Naive thymus-derived CD8-positive, alpha-beta T cell (primary cell): ENCODE measurements around the gene TBX1. TPM values are rescaled to one million over a fixed set of nuclear protein-coding genes. Genes with fewer than 3 reads are reported as not detected.

ENCODE experiments used
- ATAC-seq, 2 donors: fragments of 150-1000 bp; cut with Tn5 transposase in 1 of 2; sonication (Bioruptor Pico), chemical (Tn5 transposase) in 1 of 2; 1 replicate in 1 of 2; 2 replicates in 1 of 2; pipeline ENCODE4 v1.10.0; 2021; ENCODE audit warnings: mild to moderate bottlenecking in 2 of 2, moderate library complexity in 2 of 2
- POLR2A ChIA-PET: fragments of 350-600 bp; sonication (Branson Sonifier 250); formaldehyde crosslinking; loops from one replicate; lab custom pipeline; 2021; ENCODE audit warnings: antibody characterized with exemption; lab: Charles Lee
- DNase-seq, 10 donors: peaks; one replicate each; pipeline versions ENCODE4 v3.0.0 to v3.0.0-alpha.2; 2020 to 2022
- H3K27ac Mint-ChIP-seq, 10 donors: one replicate each; pipeline ENCODE4 v1.8.0; 2020 to 2022; ENCODE audit warnings: mild to moderate bottlenecking in 10 of 10, mixed read lengths in 10 of 10, moderate library complexity in 4 of 10, inconsistent platforms in 1 of 10
- H3K27me3 Mint-ChIP-seq, 5 donors: one replicate each; pipeline ENCODE4 v1.8.0; 2021 to 2022; ENCODE audit warnings: mixed read lengths in 5 of 5
- H3K36me3 Mint-ChIP-seq, 3 donors: one replicate each; pipeline ENCODE4 v1.8.0; 2020 to 2022; ENCODE audit warnings: mixed read lengths in 3 of 3, mild to moderate bottlenecking in 2 of 3, inconsistent platforms in 1 of 3
- H3K4me1 Mint-ChIP-seq, 4 donors: one replicate each; pipeline ENCODE4 v1.8.0; 2021 to 2022; ENCODE audit warnings: mixed read lengths in 4 of 4
- H3K4me3 Mint-ChIP-seq, 10 donors: one replicate each; pipeline ENCODE4 v1.8.0; 2020 to 2022; ENCODE audit warnings: mild to moderate bottlenecking in 10 of 10, mixed read lengths in 10 of 10, moderate library complexity in 6 of 10, inconsistent platforms in 1 of 10
- H3K9me3 Mint-ChIP-seq, 9 donors: one replicate each; pipeline ENCODE4 v1.8.0; 2020 to 2022; ENCODE audit warnings: mixed read lengths in 9 of 9, mild to moderate bottlenecking in 3 of 9, inconsistent platforms in 1 of 9, moderate library complexity in 1 of 9
- polyA plus RNA-seq, 3 donors: library from polyadenylated mRNA; unstranded; fragments of 300-500 nt; fragmentation: Illumina TruSeq; gene quantifications; one replicate each; pipeline ENCODE4 v1.2.3, GENCODE V29; 2021
- total RNA-seq, 8 experiments: library from RNA in 2 of 8; stranded (reverse) in 2 of 8; gene quantifications; one replicate each; pipeline ENCODE4 v1.2.3 and lab custom pipeline; 2021 to 2026

The TBX1 gene
- total and polyA plus RNA-seq, 5 experiments from 2014 or later = not detected

DNA sequence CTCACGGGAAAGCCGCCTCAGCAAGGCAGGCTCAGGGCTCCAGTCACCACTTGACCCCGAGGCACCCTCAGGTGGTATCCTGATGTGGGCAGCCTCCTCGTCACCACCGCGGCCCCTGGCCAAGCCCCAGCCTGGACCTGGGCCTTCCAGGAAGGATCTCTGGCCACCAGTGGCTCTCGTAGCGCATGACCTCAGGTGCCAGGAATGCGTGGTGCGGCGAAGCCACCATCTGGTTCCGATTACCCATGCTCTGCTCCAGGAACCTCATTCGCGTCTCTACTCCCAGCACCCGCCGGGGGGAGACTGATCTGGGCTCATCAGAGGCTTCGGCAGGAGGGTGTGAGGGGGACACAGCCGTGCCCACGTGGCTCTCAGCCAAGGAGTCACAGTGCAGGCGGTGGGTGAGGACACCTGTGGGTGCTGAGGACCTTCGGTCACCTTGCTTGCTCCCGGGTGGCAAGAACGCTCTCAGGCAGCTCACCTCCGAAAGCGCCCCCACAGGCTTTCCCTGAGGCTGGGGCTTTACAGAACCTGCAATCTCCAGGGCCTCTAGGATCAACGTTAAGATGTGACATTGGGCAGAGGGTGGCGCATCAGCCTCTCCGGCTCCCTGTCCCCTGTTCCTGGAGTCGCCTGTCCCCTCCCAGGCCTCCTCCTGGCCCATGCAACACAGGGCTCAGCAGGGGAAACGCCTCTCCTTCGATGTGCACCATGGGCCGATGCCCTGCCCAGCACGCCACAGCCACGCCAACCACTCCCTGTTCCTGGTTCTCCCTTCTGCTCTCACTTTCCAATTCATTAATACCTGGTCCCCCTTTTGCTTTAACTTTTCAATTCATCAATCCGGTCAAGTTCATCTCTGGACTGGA, 39.0 kb downstream of the TBX1 start:
- DNase-seq (peak in 1 of 10 donors; percentile 23), ATAC-seq (no peak)
- Mint-ChIP-seq H3K9me3 (peaks cover 0 to under 1% (median 0%) of the 10 kb centered on the region in 9 donors), H3K4me1 (peaks cover 0 to 15% (median 10%) of the 10 kb centered on the region in 4 donors), H3K27me3 (no peaks in the 10 kb centered on the region), H3K36me3 (peaks cover 0 to 23% (median 12%) of the 10 kb centered on the region in 3 donors), H3K27ac (no peak overlapping the region), H3K4me3 (no peak overlapping the region)
- POLR2A ChIA-PET = no interaction called here

DNA sequence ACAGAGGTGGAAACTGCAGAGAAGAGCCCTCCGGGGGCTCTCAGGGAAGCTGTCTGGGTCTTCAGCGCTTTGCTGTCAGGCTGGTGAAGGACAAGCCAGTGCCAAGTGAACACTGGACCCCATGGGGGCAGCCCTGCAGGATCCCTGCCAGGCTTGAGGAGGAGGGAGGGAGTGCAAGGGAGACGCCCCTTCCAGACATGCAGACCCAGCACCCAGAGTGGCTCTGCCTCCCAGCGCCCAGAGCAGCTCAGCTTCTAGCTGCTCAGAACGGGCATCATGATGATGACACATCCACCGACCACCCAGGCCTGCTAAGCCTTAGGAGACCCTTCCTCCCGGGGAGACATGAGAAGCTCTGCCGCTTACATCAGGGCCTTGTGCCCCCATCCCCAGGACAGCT, 39.7 kb downstream of the TBX1 start:
- Mint-ChIP-seq H3K36me3 (peaks cover 0 to 23% (median 8%) of the 10 kb centered on the region in 3 donors), H3K4me3 (no peak overlapping the region)
- POLR2A ChIA-PET = no interaction called here

DNA sequence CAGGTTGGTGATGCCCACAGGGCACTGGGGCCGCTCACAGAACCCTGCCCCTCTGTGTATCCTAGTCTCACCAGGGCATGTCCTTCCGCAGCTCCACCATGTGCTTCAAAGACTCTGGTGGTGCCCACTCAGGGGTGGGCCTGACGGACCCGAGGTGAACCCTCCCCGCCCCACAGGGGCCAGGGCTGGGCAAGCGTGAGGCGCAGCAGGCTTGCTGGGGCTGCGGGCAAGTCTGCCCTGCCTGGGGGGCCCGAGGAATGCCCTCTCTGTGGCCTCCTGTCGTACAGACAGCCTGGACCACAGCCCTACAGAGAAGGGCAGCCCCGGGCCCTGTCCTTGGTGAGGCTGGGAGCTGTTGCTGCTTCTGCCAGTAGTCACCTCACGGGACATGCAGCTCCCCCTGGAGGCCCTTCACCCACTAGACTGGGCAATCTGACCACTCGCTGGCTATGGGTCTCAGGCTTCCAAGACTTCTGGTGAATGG, 40.2 kb downstream of the TBX1 start:
- Mint-ChIP-seq H3K27ac (no peak overlapping the region), H3K9me3 (no peaks in the 10 kb centered on the region), H3K4me1 (peaks cover 0 to 6% (median 4%) of the 10 kb centered on the region in 4 donors), H3K36me3 (peaks cover 0 to 23% (median 5%) of the 10 kb centered on the region in 3 donors), H3K4me3 (no peak overlapping the region), H3K27me3 (no peaks in the 10 kb centered on the region)
- no peak for DNase-seq
- ATAC-seq = no peak
- POLR2A ChIA-PET = no interaction called here

More for the DNA sequence above, 39.7 kb downstream of the TBX1 start:
- DNase-seq (no peak), ATAC-seq (no peak)
- Mint-ChIP-seq H3K4me1 (peaks cover 0 to 10% (median 6%) of the 10 kb centered on the region in 4 donors), H3K27me3 (no peaks in the 10 kb centered on the region), H3K27ac (no peak overlapping the region), H3K9me3 (no peaks in the 10 kb centered on the region)

DNA sequence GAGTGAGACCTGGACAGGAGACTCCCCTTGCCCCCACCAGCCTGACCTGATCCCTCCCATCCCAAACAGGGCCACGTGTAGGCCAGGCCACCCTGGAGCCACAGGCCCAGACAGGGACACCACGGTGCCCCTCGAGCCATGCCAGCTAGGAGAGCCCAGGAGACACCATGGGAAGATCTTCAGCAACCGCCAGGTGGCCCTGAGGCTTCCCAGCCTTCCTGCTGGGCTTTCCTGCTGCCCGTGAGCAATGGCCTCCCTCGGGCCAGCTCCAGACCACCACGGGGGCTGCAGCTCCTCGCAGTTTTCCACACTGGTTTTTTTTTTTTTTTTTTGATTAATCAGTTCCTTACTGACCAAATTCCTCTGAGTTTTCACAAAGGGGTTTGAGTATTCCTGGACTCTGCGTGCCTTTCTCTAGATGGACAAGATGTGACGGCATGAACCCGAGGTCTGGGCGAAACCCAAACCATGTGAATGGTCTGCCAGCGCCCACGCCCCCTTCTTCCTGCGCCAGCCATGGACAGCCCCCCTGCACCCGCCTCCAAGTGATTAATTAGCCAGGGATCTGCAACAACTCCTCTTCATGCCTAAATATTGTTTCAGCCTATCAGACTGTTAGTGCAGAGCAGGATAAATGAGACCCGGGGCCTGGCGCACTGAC, 40.9 kb downstream of the TBX1 start:
- Mint-ChIP-seq H3K4me3 (no peak overlapping the region), H3K27me3 (no peaks in the 10 kb centered on the region), H3K9me3 (no peaks in the 10 kb centered on the region), H3K27ac (no peak overlapping the region), H3K4me1 (peaks cover 0 to 5% (median 3%) of the 10 kb centered on the region in 4 donors), H3K36me3 (peaks cover 0 to 23% (median 5%) of the 10 kb centered on the region in 3 donors)
- POLR2A ChIA-PET = no interaction called here
- DNase-seq (peak in 1 of 10 donors; percentile 21), ATAC-seq (no peak)

DNA sequence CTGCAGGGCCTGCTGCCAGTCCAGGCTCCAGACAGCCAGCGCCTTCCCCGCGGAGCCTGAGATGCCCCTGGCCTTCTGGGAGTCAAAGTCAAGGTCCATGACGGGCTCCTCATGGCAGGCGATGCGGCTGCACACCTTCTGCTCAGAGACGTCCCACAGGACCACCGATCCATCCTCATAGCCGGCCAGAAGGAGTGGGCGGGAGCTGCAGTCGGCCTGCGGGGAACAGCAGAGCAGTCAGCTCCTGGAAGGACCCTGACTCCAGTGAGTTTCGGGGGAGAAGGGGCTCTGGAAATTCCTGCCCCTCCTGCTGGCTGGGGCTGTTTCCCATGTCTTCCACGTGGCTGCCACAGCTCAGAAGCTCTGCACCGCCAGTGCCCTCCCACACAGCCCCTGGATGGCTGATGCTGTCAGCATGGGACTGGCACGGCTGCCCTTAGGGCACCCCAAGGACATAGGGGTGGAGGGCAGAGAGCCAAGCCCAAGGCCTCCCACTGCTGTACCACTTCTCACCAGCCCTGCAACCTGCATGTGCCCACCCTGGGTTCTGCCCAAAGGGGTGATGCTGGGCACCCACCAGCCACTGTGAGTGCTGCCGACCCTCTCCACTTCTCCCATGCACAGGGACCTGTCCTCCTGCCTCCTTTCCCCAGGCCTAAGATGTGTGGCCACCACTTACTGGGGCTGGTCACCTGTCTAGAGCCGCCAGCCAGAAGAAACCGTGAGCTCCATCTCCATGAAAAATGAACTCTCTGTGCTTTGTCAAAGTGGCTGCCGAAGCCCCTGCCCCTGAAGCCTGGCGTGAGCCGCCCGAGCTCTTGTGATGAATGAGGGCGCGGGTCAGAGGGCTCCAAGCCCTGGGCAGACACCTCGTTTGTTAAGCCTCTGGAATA, 41.7 kb downstream of the TBX1 start:
- Mint-ChIP-seq H3K9me3 (no peaks in the 10 kb centered on the region), H3K4me1 (peaks cover 0 to 3% (median 0%) of the 10 kb centered on the region in 4 donors), H3K36me3 (peaks cover 0 to 21% (median 5%) of the 10 kb centered on the region in 3 donors), H3K27ac (no peak overlapping the region), H3K27me3 (no peaks in the 10 kb centered on the region), H3K4me3 (no peak overlapping the region)
- no peak for ATAC-seq
- POLR2A ChIA-PET = no interaction called here
- peak in 1 of 10 donors; percentile 59 for DNase-seq

DNA sequence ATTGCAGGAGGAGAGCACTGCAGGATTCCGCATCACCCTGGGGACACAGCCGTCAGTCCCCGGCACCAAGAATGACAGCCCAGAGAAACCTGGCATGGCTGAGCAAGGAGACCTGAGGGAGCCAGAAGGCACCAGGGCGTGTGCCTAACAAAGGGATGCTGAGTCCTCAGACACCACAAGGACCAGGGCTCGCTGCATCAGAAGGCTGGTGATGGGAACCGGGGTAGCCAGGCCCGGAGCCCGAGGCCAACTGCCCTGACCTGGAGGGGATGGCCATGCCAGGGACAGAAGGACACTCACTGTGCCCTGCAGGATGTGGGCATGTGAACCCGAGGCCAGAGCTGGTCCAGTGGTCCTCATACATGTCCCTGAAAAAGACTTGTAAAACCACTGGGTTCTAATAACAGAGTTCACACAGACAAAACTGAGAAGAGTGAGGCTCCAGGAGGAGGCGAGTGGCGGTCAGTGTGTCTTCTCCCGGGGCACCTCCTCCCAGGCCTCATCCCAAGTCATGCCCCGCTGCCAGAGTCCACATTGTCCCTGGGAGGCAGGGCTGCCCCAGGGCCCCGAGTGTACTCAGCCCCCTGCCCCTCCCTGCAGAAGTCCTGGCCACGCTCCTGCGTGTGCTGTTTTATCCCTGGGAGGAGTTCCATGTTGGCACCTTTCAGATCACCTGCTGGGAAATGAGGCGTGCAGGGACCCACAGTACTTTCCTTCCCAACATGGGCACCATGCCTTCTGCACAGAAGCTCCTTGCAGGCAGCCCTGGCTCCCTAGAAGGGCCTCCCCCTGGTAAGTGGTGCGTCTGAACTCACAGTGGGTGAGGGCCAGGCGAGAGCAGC, 42.5 kb downstream of the TBX1 start:
- POLR2A ChIA-PET = no interaction called here
- H3K4me3 Mint-ChIP-seq = no peak overlapping the region

DNA sequence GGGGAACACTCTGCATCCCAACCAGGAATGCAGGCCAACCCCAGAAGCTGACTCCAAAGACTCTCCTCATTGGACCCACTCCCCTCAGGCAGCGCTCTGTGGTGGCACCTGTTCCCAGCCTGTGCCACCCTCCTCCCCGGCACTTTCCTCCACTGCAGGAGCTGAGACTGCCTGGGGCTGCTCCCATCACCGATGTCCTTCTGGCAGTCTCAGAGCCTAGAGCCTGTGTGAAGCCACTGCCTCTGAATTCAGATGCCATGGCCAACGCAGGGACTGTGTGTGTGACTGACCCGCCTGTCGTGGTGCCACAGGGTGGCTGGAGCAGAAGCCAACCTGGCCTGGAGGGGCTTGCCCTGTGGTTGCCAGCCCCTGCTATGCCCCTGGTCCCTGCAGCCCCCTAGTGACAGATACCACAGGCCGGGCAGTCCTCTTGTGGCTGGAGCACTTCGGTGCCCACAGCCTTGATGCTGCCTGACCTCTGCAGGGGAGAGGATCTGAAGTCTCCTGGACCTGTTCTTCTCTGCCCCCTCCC, 43.2 kb downstream of the TBX1 start:
- H3K4me3 Mint-ChIP-seq = no peak overlapping the region
- peak in 1 of 10 donors; percentile 38 for DNase-seq
- no peaks in the 10 kb centered on the region for H3K27me3 Mint-ChIP-seq
- ATAC-seq = no peak
- POLR2A ChIA-PET = no interaction called here
- peaks cover 0 to 24% (median 5%) of the 10 kb centered on the region in 3 donors for H3K36me3 Mint-ChIP-seq
- peaks cover 0 to 3% (median 0%) of the 10 kb centered on the region in 4 donors for H3K4me1 Mint-ChIP-seq
- no peaks in the 10 kb centered on the region for H3K9me3 Mint-ChIP-seq
- H3K27ac Mint-ChIP-seq = no peak overlapping the region

More for the DNA sequence above, 42.5 kb downstream of the TBX1 start:
- Mint-ChIP-seq H3K27ac (no peak overlapping the region), H3K4me1 (peaks cover 0 to 3% (median 0%) of the 10 kb centered on the region in 4 donors), H3K36me3 (peaks cover 0 to 24% (median 5%) of the 10 kb centered on the region in 3 donors), H3K27me3 (no peaks in the 10 kb centered on the region), H3K9me3 (no peaks in the 10 kb centered on the region)
- DNase-seq = peak in 1 of 10 donors; percentile 53
- ATAC-seq = no peak

DNA sequence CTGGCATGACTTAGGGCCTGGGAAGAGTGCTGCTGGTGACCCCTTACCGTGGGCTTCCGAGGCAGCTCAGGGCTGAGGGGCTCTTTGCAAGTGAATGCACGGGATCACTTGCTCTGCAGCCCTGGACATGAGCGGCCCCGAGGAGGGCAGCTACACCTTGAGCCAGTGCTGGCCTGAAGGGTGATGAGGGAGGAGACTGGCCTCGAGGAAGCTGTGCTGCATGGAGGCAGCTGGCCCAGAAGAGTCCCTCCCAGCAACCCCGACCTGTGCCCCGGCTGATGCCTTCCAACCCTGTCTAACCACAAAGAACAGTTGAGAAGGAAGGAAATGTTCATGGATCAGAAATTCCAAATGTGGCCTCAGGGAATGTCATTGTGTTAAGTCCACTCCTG, 45.2 kb downstream of the TBX1 start:
- DNase-seq (peak in 1 of 10 donors; percentile 22), ATAC-seq (no peak)
- no peaks in the 10 kb centered on the region for H3K27me3 Mint-ChIP-seq
- H3K4me3 Mint-ChIP-seq = no peak overlapping the region
- no peaks in the 10 kb centered on the region for H3K9me3 Mint-ChIP-seq
- POLR2A ChIA-PET = no interaction called here
- no peak overlapping the region for H3K27ac Mint-ChIP-seq
- H3K4me1 Mint-ChIP-seq = peaks cover 3 to 9% (median 6%) of the 10 kb centered on the region in 4 donors
- peaks cover 0 to 22% (median 5%) of the 10 kb centered on the region in 3 donors for H3K36me3 Mint-ChIP-seq

DNA sequence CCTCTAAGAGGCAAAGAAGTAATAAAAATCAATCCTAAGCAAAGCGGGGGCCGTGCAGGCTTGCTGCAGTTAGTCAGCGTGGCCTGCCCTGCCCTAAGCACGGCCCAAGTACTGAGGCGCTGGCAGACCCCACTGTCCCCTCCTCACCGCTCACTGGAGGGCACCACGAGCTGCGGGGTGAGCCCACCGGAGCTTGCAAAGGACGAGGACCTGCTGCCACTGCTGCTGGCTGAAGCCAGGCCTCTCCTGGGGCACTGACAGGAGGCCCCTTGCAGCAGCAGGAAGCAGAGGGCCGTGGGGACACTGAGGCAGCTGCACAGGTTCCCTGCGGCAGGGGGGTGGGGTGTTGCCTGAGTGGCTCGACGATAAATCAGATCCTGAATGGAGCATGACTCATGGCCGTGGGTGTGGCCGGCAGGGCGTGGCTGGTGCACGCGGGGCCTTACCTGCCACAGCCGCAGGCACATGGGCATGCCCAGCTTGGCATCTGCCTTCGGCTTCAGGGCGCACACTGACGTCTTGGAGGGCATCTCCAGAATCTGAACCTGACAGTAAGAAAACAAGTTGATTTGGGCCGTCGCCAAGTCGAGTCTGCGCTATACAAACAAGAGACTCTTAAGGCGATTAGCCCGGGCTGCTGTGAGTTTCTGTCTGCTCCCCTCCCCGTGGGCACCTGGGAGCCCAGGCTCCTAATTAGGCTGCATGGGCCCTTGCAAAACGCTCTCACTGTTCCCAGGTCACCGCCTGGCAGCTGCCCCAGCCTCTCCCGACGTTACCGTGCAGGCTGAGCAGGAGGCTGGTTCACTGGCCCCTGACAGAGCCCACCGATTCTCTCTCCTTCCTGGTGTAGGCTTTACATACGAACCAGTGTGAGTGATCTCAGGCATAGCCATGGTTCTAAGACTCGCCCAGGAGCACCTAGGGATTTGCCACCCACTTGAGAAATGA, 45.9 kb downstream of the TBX1 start:
- POLR2A ChIA-PET = no interaction called here
- H3K9me3 Mint-ChIP-seq = no peaks in the 10 kb centered on the region
- H3K27me3 Mint-ChIP-seq = no peaks in the 10 kb centered on the region
- no peak overlapping the region for H3K27ac Mint-ChIP-seq
- H3K36me3 Mint-ChIP-seq = peaks cover 0 to 21% (median 5%) of the 10 kb centered on the region in 3 donors
- ATAC-seq (no peak), DNase-seq (peak in 1 of 10 donors; percentile 48)
- H3K4me1 Mint-ChIP-seq = peaks cover 7 to 16% (median 10%) of the 10 kb centered on the region in 4 donors
- no peak overlapping the region for H3K4me3 Mint-ChIP-seq

DNA sequence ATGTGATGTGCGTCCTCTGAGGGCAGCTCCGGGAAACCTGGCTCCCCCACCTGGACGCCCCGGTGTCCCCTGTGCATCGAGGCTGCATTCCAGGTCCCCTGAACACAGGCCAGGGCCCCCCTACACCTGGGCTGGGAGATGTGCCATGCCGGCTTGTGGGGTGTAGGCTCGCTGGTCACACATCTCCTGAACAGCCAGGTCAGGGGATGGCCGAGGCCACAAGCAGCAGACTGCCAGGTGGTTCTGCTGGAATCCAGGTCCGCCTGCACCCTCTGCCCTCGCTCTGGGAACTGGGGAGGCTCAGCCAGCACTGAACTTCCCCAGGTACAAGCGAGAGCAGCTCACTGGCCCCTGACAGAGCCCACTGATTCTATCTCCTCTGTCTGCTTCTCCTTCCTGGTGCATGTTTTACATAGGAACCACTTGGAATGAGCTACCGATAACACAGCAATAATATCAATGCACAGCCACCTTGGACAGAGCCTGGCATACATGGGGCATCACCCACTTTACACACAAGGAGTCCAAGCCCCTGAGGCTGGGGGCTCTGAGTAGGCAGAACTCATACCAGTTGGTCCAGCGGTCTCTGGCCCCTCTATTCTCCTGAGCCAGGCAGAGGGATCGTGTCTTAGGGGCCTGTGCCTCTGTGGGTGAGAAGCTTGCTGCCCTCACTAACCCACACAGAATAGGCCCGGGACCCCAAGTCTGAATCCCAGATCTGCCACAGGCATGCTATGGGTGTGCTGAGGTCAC, 46.8 kb downstream of the TBX1 start:
- H3K9me3 Mint-ChIP-seq = no peaks in the 10 kb centered on the region
- H3K4me3 Mint-ChIP-seq = no peak overlapping the region
- POLR2A ChIA-PET = no interaction called here
- no peaks in the 10 kb centered on the region for H3K27me3 Mint-ChIP-seq
- DNase-seq (peak in 1 of 10 donors; percentile 62), ATAC-seq (no peak)
- peak overlapping the region in 2 of 10 donors; percentile 37 to 69 for H3K27ac Mint-ChIP-seq
- peaks cover 7 to 17% (median 10%) of the 10 kb centered on the region in 4 donors for H3K4me1 Mint-ChIP-seq
- H3K36me3 Mint-ChIP-seq = peaks cover 0 to 16% (median 0%) of the 10 kb centered on the region in 3 donors
